Trophoblast cell (in vitro differentiated cells and primary cell): Measurements from ENCODE around the gene EPX.
A peak's percentile ranks its signal among the peaks of the same experiment; 100 is the strongest.

Source experiments
- DNase-seq, 2 donors: peaks; one replicate each; pipeline ENCODE4 v3.0.0-alpha.2; 2016
- H2AFZ ChIP-seq: 2 replicates; pipeline ENCODE4 v1.6.1; 2013; ENCODE audit warnings: low read length, moderate library complexity, mild to moderate bottlenecking; ENCODE audit not compliant: insufficient read depth, poor library complexity
- H2AK5ac ChIP-seq: 2 replicates; pipeline ENCODE4 v1.6.1; 2013; ENCODE audit warnings: mild to moderate bottlenecking, low read length
- H2BK120ac ChIP-seq: 2 replicates; pipeline ENCODE4 v1.6.1; 2013; ENCODE audit warnings: low read length, mild to moderate bottlenecking, moderate library complexity; ENCODE audit not compliant: insufficient read depth, poor library complexity
- H2BK12ac ChIP-seq: 2 replicates; pipeline ENCODE4 v1.6.1; 2013; ENCODE audit warnings: mild to moderate bottlenecking, low read length, moderate library complexity
- H2BK5ac ChIP-seq: 2 replicates; pipeline ENCODE4 v1.6.1; 2013; ENCODE audit warnings: low read length, low read depth, moderate library complexity, mild to moderate bottlenecking; ENCODE audit not compliant: poor library complexity
- H3K14ac ChIP-seq: 2 replicates; pipeline ENCODE4 v1.6.1; 2013; ENCODE audit warnings: mild to moderate bottlenecking, low read length
- H3K18ac ChIP-seq: 2 replicates; pipeline ENCODE4 v1.6.1; 2013; ENCODE audit warnings: mild to moderate bottlenecking, low read length
- H3K23ac ChIP-seq: 2 replicates; pipeline ENCODE4 v1.6.1; 2013; ENCODE audit warnings: low read length
- H3K27ac ChIP-seq: 2 replicates; pipeline ENCODE4 v1.5.1; 2013; ENCODE audit warnings: low read depth, mild to moderate bottlenecking, inconsistent platforms, low read length, moderate library complexity
- H3K27me3 ChIP-seq: 2 replicates; pipeline ENCODE4 v1.6.1; 2013; ENCODE audit warnings: inconsistent platforms, mild to moderate bottlenecking, low read length, moderate library complexity; ENCODE audit not compliant: insufficient read depth
- H3K36me3 ChIP-seq, 2 experiments: 1 replicate in 1 of 2; 2 replicates in 1 of 2; pipeline ENCODE4 v1.6.1; 2013; ENCODE audit warnings: low read length in 2 of 2, mild to moderate bottlenecking in 2 of 2, moderate library complexity in 1 of 2; ENCODE audit not compliant: insufficient read depth in 2 of 2, control insufficient read depth in 1 of 2
- H3K4ac ChIP-seq: 2 replicates; pipeline ENCODE4 v1.6.1; 2013; ENCODE audit warnings: low read depth, mild to moderate bottlenecking, low read length, moderate library complexity
- H3K4me1 ChIP-seq, 2 experiments: 1 replicate in 1 of 2; 2 replicates in 1 of 2; pipeline ENCODE4 v1.6.1; 2013; ENCODE audit warnings: low read length in 2 of 2, mild to moderate bottlenecking in 2 of 2, moderate library complexity in 1 of 2; ENCODE audit not compliant: insufficient read depth in 2 of 2, control insufficient read depth in 1 of 2
- H3K4me2 ChIP-seq: 2 replicates; pipeline ENCODE4 v1.6.1; 2013; ENCODE audit warnings: inconsistent platforms, mild to moderate bottlenecking, low read length, moderate library complexity
- H3K4me3 ChIP-seq: 2 replicates; pipeline ENCODE4 v1.5.1; 2013; ENCODE audit warnings: mild to moderate bottlenecking, low read depth, low read length, inconsistent platforms
- H3K79me1 ChIP-seq: one replicate; pipeline ENCODE4 v1.6.1; 2013; ENCODE audit warnings: low read length
- H3K79me2 ChIP-seq: 2 replicates; pipeline ENCODE4 v1.6.1; 2013; ENCODE audit warnings: low read length, mild to moderate bottlenecking; ENCODE audit not compliant: control insufficient read depth, insufficient read depth, poor library complexity
- H3K9ac ChIP-seq: 2 replicates; pipeline ENCODE4 v1.6.1; 2013; ENCODE audit warnings: mild to moderate bottlenecking, low read length
- H3K9me3 ChIP-seq: 2 replicates; pipeline ENCODE4 v1.6.1; 2013; ENCODE audit warnings: low read depth, mild to moderate bottlenecking, control low read depth, inconsistent platforms, low read length; ENCODE audit not compliant: insufficient read depth
- H4K12ac ChIP-seq: 2 replicates; pipeline ENCODE4 v1.6.1; 2013; ENCODE audit warnings: low read depth, mild to moderate bottlenecking, low read length, moderate library complexity
- H4K8ac ChIP-seq: 2 replicates; pipeline ENCODE4 v1.6.1; 2013; ENCODE audit warnings: low read depth, mild to moderate bottlenecking, low read length, moderate library complexity
- H4K91ac ChIP-seq: one replicate; pipeline ENCODE4 v1.6.1; 2013; ENCODE audit warnings: low read depth, mild to moderate bottlenecking, low read length, moderate library complexity
- WGBS: extraction: QIAGEN DNeasy Blood & Tissue Kit; methylation state at CpG from one replicate; pipeline ENCODE4 v1.1.7; 2013; ENCODE audit warnings: missing lambda C conversion rate; ENCODE audit not compliant: insufficient read length, insufficient coverage; ENCODE audit errors: extremely low coverage; 5-methylcytosine and 5-hydroxymethylcytosine counted together

The EPX gene

DNA sequence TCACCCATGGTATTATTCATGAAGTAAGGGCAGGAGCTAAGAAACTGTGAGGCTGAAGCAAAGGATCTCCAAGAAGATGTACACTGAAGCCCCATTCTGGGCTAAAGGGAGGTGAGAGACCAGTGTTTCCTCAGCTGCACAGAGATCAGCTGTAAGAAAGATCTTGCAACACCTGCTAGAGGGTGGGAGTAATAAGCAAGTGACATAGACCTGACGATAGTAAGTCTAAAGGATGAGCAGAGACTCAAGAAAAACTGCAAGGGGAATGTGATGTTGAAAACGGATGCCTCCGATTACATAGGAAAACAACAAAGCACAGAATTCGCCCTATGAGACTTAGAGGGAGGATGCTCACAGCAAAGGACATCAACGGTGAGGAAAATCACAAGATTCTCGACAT lies 25.8 kb upstream of the EPX start, which contains the start of gene OR4D2:
OR4D2 (plus strand) TSS at position 301 of the 400 bp plus-strand sequence. CDS start 2,674 bp downstream, outside the sequence.
- no peak within 1 kb of the TSS for H3K18ac ChIP-seq
- no peak within 1 kb of the TSS for H3K23ac ChIP-seq
- H2BK12ac ChIP-seq, result no peak within 1 kb of the TSS
- H3K4me2 ChIP-seq, result no peak within 1 kb of the TSS
- no peak for DNase-seq
- no peak within 1 kb of the TSS for H4K12ac ChIP-seq
- H4K8ac ChIP-seq, result no peak within 1 kb of the TSS
- no peak within 1 kb of the TSS for H3K27ac ChIP-seq
- no CpG with 5 or more reads among the region's 6 CpGs for WGBS
- no peaks in the 10 kb centered on the region for H3K9me3 ChIP-seq
- no peak within 1 kb of the TSS for H3K9ac ChIP-seq
- no peaks in the 10 kb centered on the region for H3K36me3 ChIP-seq
- H3K4me3 ChIP-seq, result no peak within 1 kb of the TSS
- no peaks in the 10 kb centered on the region for H3K27me3 ChIP-seq
- no peak within 1 kb of the TSS for H3K4ac ChIP-seq
- H2AK5ac ChIP-seq, result no peak within 1 kb of the TSS
- no peak within 1 kb of the TSS for H2BK120ac ChIP-seq
- no peaks in the 10 kb centered on the region for H3K79me2 ChIP-seq
- H3K14ac ChIP-seq, result no peak within 1 kb of the TSS
- H2BK5ac ChIP-seq, result no peak within 1 kb of the TSS
- H4K91ac ChIP-seq, result no peak within 1 kb of the TSS
- no peaks in the 10 kb centered on the region for H3K79me1 ChIP-seq
- H3K4me1 ChIP-seq, result no peaks in the 10 kb centered on the region
- no peak within 1 kb of the TSS for H2AFZ ChIP-seq

DNA sequence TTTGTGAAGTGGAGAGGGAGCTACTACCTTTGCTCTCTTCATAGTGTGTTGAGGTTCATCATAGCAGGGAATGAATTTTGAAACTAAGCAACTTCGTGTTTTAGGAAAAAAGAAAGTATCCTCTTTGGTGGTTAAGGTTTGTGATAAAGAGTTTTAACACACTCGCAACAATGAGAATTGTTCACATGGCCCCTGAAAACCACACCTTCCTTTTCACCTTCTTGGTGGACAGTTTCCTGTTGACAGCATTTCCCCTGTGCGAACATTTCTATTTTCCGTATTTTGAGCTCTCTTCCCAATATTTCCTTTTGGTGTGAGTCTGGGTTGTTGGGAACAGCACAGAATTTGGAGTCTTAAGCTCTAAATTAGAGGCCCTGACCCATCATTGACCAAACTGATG lies 21.9 kb upstream of the EPX start:
- no peak for DNase-seq
- no peak overlapping the region for H4K8ac ChIP-seq
- no peak overlapping the region for H3K4me2 ChIP-seq
- no peaks in the 10 kb centered on the region for H3K36me3 ChIP-seq
- no peak overlapping the region for H2BK12ac ChIP-seq
- H2BK5ac ChIP-seq, result no peak overlapping the region
- no peak overlapping the region for H3K14ac ChIP-seq
- H3K79me1 ChIP-seq, result no peaks in the 10 kb centered on the region
- no peaks in the 10 kb centered on the region for H3K4me1 ChIP-seq
- no peak overlapping the region for H3K4ac ChIP-seq
- no peak overlapping the region for H4K12ac ChIP-seq
- no CpG with 5 or more reads among the region's 4 CpGs for WGBS
- H3K79me2 ChIP-seq, result no peaks in the 10 kb centered on the region
- no peak overlapping the region for H3K23ac ChIP-seq
- no peaks in the 10 kb centered on the region for H3K27me3 ChIP-seq
- no peak overlapping the region for H3K4me3 ChIP-seq
- peaks cover 2% of the 10 kb centered on the region for H3K9me3 ChIP-seq
- no peak overlapping the region for H4K91ac ChIP-seq
- no peak overlapping the region for H3K18ac ChIP-seq
- no peak overlapping the region for H2BK120ac ChIP-seq
- no peak overlapping the region for H2AK5ac ChIP-seq
- H2AFZ ChIP-seq, result no peak overlapping the region
- H3K27ac ChIP-seq, result no peak overlapping the region
- H3K9ac ChIP-seq, result no peak overlapping the region

DNA sequence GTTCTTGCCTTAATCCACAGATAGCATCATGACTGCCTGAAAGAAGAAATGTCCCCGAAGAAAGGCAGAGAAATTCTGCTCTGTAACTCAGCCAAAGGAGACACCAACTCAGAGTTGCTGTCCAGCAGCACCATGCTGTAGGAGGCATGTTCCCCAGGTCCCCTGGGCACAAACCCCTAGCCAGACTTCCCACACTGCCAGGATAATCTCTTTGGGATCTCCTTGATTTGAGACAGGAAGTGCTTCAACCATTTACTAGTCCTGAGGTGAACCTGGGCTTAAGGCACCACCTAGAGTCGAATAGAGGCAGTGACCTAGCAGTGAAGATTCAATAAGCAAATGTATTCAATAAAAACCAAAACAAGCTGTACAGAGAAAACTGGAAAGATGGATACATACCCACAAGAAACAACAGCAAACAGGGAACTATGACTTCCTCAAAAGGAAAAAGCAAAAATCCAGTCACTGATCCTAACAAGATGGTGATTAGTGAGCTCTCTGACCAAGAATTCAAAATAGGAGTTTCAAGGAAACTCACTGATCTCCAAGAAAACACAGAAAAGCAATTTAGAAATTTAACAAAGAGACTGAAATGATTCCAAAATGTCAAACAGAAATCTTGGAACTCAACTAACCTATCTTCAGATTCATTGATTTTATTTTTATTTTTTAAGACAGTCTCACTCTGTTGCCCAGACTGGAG lies 20.0 kb upstream of the EPX start:
- Histone ChIP-seq H2BK12ac (no peak overlapping the region), H3K14ac (no peak overlapping the region), H3K18ac (no peak overlapping the region), H3K27me3 (no peaks in the 10 kb centered on the region), H3K27ac (no peak overlapping the region), H3K9me3 (peaks cover 2% of the 10 kb centered on the region), H3K9ac (no peak overlapping the region), H4K8ac (no peak overlapping the region), H3K4me2 (no peak overlapping the region), H3K36me3 (no peaks in the 10 kb centered on the region), H2AFZ (no peak overlapping the region), H2BK120ac (no peak overlapping the region), H2AK5ac (no peak overlapping the region), H2BK5ac (no peak overlapping the region), H3K79me1 (no peaks in the 10 kb centered on the region), H3K79me2 (no peaks in the 10 kb centered on the region), H3K4me1 (no peaks in the 10 kb centered on the region), H4K12ac (no peak overlapping the region), H3K23ac (no peak overlapping the region), H3K4ac (no peak overlapping the region), H4K91ac (no peak overlapping the region), H3K4me3 (no peak overlapping the region)
- no CpG with 5 or more reads among the region's 2 CpGs for WGBS
- DNase-seq, result peak in 1 of 2 donors; percentile 25

DNA sequence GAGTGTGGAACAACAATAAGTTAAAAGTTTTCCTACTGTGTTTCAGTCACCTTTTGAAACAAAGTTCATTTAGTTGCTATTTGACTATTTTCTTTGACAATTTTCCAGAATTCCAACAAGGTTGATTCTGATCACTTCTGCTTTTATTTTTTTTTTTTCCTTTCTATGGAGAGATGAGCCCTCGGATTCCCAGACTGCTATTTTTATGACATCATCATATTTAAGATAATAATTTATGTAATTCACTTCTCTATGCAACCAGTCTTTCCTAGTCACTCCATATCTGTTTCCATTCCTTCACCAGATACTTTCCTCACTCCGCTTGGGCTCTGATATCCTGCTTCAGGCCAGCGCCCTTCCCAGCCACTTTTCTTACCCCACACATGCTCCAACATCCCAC lies 17.7 kb upstream of the EPX start:
- WGBS, result no CpG with 5 or more reads among the region's 3 CpGs
- H2AK5ac ChIP-seq, result no peak overlapping the region

More for the DNA sequence above, 17.7 kb upstream of the EPX start:
- Histone ChIP-seq H3K23ac (no peak overlapping the region), H4K91ac (no peak overlapping the region), H2BK12ac (no peak overlapping the region), H3K79me2 (no peaks in the 10 kb centered on the region), H3K18ac (no peak overlapping the region), H3K27me3 (no peaks in the 10 kb centered on the region), H3K79me1 (no peaks in the 10 kb centered on the region), H3K4me1 (no peaks in the 10 kb centered on the region), H3K4me3 (no peak overlapping the region), H3K4ac (no peak overlapping the region), H2AFZ (no peak overlapping the region), H4K12ac (no peak overlapping the region), H3K4me2 (no peak overlapping the region), H3K9me3 (peaks cover 2% of the 10 kb centered on the region), H2BK120ac (no peak overlapping the region), H2BK5ac (no peak overlapping the region), H3K14ac (no peak overlapping the region), H4K8ac (no peak overlapping the region), H3K36me3 (no peaks in the 10 kb centered on the region), H3K9ac (no peak overlapping the region), H3K27ac (no peak overlapping the region)
- no peak for DNase-seq
